Neural cell (in vitro differentiated cells): ENCODE results near the gene DHX30. TPM values are rescaled to one million over a fixed set of nuclear protein-coding genes. Genes with fewer than 3 reads are reported as not detected.

Source experiments
- H2AFZ ChIP-seq: fragments of 200-600, 300-800 bp; sonication (generic), shearing (Covaris generic); 2 replicates; pipeline ENCODE4 v1.6.0; 2014; ENCODE audit warnings: low read depth, mild to moderate bottlenecking, antibody characterized with exemption, low read length, moderate library complexity
- H3F3A ChIP-seq: fragments of 200-600 bp; shearing (Covaris generic); 2 replicates; pipeline ENCODE4 v1.6.1; 2016; ENCODE audit warnings: mild to moderate bottlenecking, moderate library complexity, mixed read lengths, antibody characterized with exemption, low read length; ENCODE audit not compliant: insufficient read depth, poor library complexity, severe bottlenecking
- H3K27ac ChIP-seq: fragments of 200-600, 300-800 bp; sonication (generic), shearing (Covaris generic); 2 replicates; pipeline ENCODE4 v1.5.1; 2014; ENCODE audit warnings: mild to moderate bottlenecking, low read length, moderate library complexity
- H3K27me3 ChIP-seq: fragments of 300-800, 200-600 bp; sonication (generic), shearing (Covaris generic); 2 replicates; pipeline ENCODE4 v1.6.0; 2014; ENCODE audit warnings: mild to moderate bottlenecking, low read depth, low read length, moderate library complexity; ENCODE audit not compliant: insufficient read depth
- H3K36me3 ChIP-seq: fragments of 300-800, 200-600 bp; sonication (generic), shearing (Covaris generic); 2 replicates; pipeline ENCODE4 v1.5.1; 2014; ENCODE audit warnings: mild to moderate bottlenecking, antibody characterized with exemption, low read length, moderate library complexity; ENCODE audit not compliant: insufficient read depth
- H3K4me2 ChIP-seq: fragments of 300-800, 200-600 bp; sonication (generic), shearing (Covaris generic); 2 replicates; pipeline ENCODE4 v1.6.0; 2014; ENCODE audit warnings: mild to moderate bottlenecking, low read length
- H3K4me3 ChIP-seq: fragments of 300-800, 200-600 bp; sonication (generic), shearing (Covaris generic); 2 replicates; pipeline ENCODE4 v1.5.1; 2014; ENCODE audit warnings: mild to moderate bottlenecking, low read length, moderate library complexity
- H3K79me2 ChIP-seq: fragments of 200-600 bp; shearing (Covaris generic); replicated peaks from 2 replicates; pipeline ENCODE4 v1.6.0; 2014; ENCODE audit warnings: mild to moderate bottlenecking, low read length, moderate library complexity; ENCODE audit not compliant: insufficient read depth
- H3K9ac ChIP-seq: fragments of 300-800, 200-600 bp; sonication (generic), shearing (Covaris generic); 2 replicates; pipeline ENCODE4 v1.6.1; 2016; ENCODE audit warnings: mild to moderate bottlenecking, low read length, mixed read lengths
- H3K9me2 ChIP-seq: fragments of 200-600 bp; shearing (Covaris generic); 2 replicates; pipeline ENCODE4 v1.6.1; 2016; ENCODE audit warnings: mild to moderate bottlenecking, low read length, mixed read lengths; ENCODE audit not compliant: insufficient read depth
- H3K9me3 ChIP-seq: fragments of 200-600, 300-800 bp; sonication (generic), shearing (Covaris generic); 2 replicates; pipeline ENCODE4 v1.6.1; 2016; ENCODE audit warnings: mild to moderate bottlenecking, mixed run types, low read length, moderate library complexity, mixed read lengths
- H4K20me1 ChIP-seq: fragments of 200-600 bp; shearing (Covaris generic); 2 replicates; pipeline ENCODE4 v1.6.1; 2016; ENCODE audit warnings: mild to moderate bottlenecking, mixed run types; ENCODE audit not compliant: insufficient read depth
- EP300 ChIP-seq: fragments of 450-650 bp; conservative IDR thresholded peaks from 2 replicates; pipeline ENCODE4 v1.6.1; 2014; ENCODE audit warnings: antibody characterized with exemption, mild to moderate bottlenecking, moderate library complexity; ENCODE audit not compliant: poor library complexity, severe bottlenecking
- EZH2 ChIP-seq: fragments of 200-600, 300-800 bp; shearing (Covaris generic), sonication (generic); IDR thresholded peaks from 2 replicates; pipeline ENCODE4 v1.6.1; 2014; ENCODE audit warnings: antibody characterized with exemption, low read length, borderline replicate concordance, mild to moderate bottlenecking; ENCODE audit not compliant: insufficient read depth, poor library complexity, severe bottlenecking
- MXI1 ChIP-seq: fragments of 450-650 bp; conservative IDR thresholded peaks from 2 replicates; pipeline ENCODE4 v1.6.1; 2014; ENCODE audit warnings: antibody characterized with exemption, mild to moderate bottlenecking; ENCODE audit not compliant: poor library complexity, severe bottlenecking
- POLR2AphosphoS5 ChIP-seq: IDR thresholded peaks from 2 replicates; pipeline ENCODE4 v1.6.1; 2012
- RAD21 ChIP-seq: fragments of 450-650 bp; conservative IDR thresholded peaks from 2 replicates; pipeline ENCODE4 v1.6.1; 2014; ENCODE audit warnings: antibody characterized with exemption, mild to moderate bottlenecking, moderate library complexity
- SMC3 ChIP-seq: fragments of 450-650 bp; conservative IDR thresholded peaks from 2 replicates; pipeline ENCODE4 v1.6.1; 2014; ENCODE audit warnings: antibody characterized with exemption, mild to moderate bottlenecking, moderate library complexity; ENCODE audit not compliant: poor library complexity
- TAF1 ChIP-seq: IDR thresholded peaks from 2 replicates; pipeline ENCODE4 v1.6.1; 2012; ENCODE audit warnings: low read depth
- polyA plus RNA-seq: library from polyadenylated mRNA; depleted of rRNA; stranded (reverse); fragments of >200 nt; gene quantifications from 2 replicates; pipeline ENCODE4 v1.2.3, GENCODE V29; 2014
- TF ChIP-seq, protein P1 (sequence below): IDR thresholded peaks from 2 replicates; pipeline ENCODE4 v1.6.1; 2012; ENCODE audit warnings: borderline replicate concordance
- TF ChIP-seq, protein P2 (sequence below): fragments of 450-650 bp; IDR thresholded peaks from 2 replicates; pipeline ENCODE4 v1.5.1; 2014; ENCODE audit warnings: antibody characterized with exemption, mild to moderate bottlenecking, moderate library complexity; ENCODE audit not compliant: poor library complexity, severe bottlenecking

Gene DHX30
- polyA plus RNA-seq, 1 donor from 2014 or later = 101 TPM

GRCh38 chr3:47874913-47875312, 72.0 kb downstream of the DHX30 start (continued):
- TF ChIP-seq, protein P1, sequence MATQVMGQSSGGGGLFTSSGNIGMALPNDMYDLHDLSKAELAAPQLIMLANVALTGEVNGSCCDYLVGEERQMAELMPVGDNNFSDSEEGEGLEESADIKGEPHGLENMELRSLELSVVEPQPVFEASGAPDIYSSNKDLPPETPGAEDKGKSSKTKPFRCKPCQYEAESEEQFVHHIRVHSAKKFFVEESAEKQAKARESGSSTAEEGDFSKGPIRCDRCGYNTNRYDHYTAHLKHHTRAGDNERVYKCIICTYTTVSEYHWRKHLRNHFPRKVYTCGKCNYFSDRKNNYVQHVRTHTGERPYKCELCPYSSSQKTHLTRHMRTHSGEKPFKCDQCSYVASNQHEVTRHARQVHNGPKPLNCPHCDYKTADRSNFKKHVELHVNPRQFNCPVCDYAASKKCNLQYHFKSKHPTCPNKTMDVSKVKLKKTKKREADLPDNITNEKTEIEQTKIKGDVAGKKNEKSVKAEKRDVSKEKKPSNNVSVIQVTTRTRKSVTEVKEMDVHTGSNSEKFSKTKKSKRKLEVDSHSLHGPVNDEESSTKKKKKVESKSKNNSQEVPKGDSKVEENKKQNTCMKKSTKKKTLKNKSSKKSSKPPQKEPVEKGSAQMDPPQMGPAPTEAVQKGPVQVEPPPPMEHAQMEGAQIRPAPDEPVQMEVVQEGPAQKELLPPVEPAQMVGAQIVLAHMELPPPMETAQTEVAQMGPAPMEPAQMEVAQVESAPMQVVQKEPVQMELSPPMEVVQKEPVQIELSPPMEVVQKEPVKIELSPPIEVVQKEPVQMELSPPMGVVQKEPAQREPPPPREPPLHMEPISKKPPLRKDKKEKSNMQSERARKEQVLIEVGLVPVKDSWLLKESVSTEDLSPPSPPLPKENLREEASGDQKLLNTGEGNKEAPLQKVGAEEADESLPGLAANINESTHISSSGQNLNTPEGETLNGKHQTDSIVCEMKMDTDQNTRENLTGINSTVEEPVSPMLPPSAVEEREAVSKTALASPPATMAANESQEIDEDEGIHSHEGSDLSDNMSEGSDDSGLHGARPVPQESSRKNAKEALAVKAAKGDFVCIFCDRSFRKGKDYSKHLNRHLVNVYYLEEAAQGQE = no peak

DNA sequence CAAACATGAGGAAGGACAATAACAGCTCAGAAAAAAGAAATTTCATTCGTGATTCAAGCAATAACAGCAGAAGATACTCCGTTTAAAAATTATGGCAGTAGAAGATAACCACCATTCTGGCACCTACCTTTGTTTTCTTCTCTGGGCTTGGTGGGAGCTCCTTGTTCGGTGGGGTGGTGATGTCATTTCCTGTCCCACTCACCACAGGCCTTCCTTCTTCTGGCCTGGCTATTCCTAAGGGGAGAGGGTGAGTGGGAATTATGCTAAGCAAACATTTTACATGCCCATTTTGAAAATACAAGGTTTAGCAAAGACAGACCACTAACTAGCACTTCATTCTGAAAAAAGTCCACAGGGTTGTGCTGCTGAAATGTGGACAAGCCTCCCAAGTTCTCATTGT, 74.4 kb downstream of the DHX30 start:
- Histone ChIP-seq H3K9me2 (no peaks in the 10 kb centered on the region), H3K9me3 (no peaks in the 10 kb centered on the region), H3K36me3 (no peaks in the 10 kb centered on the region), H2AFZ (no peak overlapping the region), H3K79me2 (peaks cover 2% of the 10 kb centered on the region), H3K27me3 (no peaks in the 10 kb centered on the region), H3K9ac (no peak overlapping the region), H4K20me1 (no peaks in the 10 kb centered on the region), H3F3A (no peaks in the 10 kb centered on the region), H3K27ac (no peak overlapping the region), H3K4me3 (no peak overlapping the region), H3K4me2 (no peak overlapping the region)
- TF ChIP-seq EP300 (no peak), MXI1 (no peak), TAF1 (no peak), POLR2AphosphoS5 (no peak), SMC3 (no peak), RAD21 (no peak), EZH2 (no peak)
- TF ChIP-seq, protein P1 = no peak
- TF ChIP-seq, protein P2, sequence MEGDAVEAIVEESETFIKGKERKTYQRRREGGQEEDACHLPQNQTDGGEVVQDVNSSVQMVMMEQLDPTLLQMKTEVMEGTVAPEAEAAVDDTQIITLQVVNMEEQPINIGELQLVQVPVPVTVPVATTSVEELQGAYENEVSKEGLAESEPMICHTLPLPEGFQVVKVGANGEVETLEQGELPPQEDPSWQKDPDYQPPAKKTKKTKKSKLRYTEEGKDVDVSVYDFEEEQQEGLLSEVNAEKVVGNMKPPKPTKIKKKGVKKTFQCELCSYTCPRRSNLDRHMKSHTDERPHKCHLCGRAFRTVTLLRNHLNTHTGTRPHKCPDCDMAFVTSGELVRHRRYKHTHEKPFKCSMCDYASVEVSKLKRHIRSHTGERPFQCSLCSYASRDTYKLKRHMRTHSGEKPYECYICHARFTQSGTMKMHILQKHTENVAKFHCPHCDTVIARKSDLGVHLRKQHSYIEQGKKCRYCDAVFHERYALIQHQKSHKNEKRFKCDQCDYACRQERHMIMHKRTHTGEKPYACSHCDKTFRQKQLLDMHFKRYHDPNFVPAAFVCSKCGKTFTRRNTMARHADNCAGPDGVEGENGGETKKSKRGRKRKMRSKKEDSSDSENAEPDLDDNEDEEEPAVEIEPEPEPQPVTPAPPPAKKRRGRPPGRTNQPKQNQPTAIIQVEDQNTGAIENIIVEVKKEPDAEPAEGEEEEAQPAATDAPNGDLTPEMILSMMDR = no peak
